ENCODE data around the gene PCP4L1.

- TF ChIP-seq POLR2A (IDR thresholded peaks at IDR 0.05; ENCODE audit: low read depth, low read length) (no peak), TAF1 (IDR thresholded peaks at IDR 0.05; ENCODE audit: low read depth, low read length) (no peak), POLR2AphosphoS5 (IDR thresholded peaks at IDR 0.05; ENCODE audit: low read depth, low read length) (no peak), SPI1 (IDR thresholded peaks at IDR 0.05; ENCODE audit: low read depth, low read length) (no peak), PAX5 (IDR thresholded peaks at IDR 0.05; ENCODE audit: insufficient read depth, low read length, severe bottlenecking) (no peak)
Measured at GRCh38 chr1:161229896-161230295, 28.6 kb upstream of the PCP4L1 start.

Data from GM12891 (cell line).